Endothelial cell of umbilical vein (primary cell): ENCODE results near the gene ANO9. TPM values are rescaled to one million over a fixed set of nuclear protein-coding genes. Genes with fewer than 3 reads are reported as not detected.

Experiments
- BruUV-seq: library from RNA; stranded (reverse); fragments of 400-500 nt; replicated peaks from 2 replicates; lab custom pipeline; 2021; lab: Mats Ljungman, UMichigan
- CTCF ChIA-PET: fragments of 300-600, 350-600 bp; sonication (Branson Sonifier 250); formaldehyde crosslinking; loops from one replicate; lab custom pipeline; 2021; ENCODE audit warnings: antibody characterized with exemption, inconsistent platforms; lab: Charles Lee
- POLR2A ChIA-PET: fragments of 300-600, 350-600 bp; sonication (Branson Sonifier 250); formaldehyde crosslinking; loops from one replicate; lab custom pipeline; 2021; ENCODE audit warnings: antibody characterized with exemption, inconsistent platforms; lab: Charles Lee
- DNase-seq: peaks from one replicate; pipeline ENCODE4 v3.0.0-alpha.2; 2011; ENCODE audit warnings: low read depth, low spot score
- FAIRE-seq: peaks from 2 replicates; lab custom pipeline; 2011; peaks lifted over from hg19 to GRCh38; lab: Jason Lieb, UNC
- H2AFZ ChIP-seq: 2 replicates; pipeline ENCODE4 v1.6.0; 2012; ENCODE audit warnings: low read depth, low read length, control low read depth, inconsistent platforms
- H3K27ac ChIP-seq: 2 replicates; pipeline ENCODE4 v1.5.1; 2011; ENCODE audit warnings: low read depth, mild to moderate bottlenecking, control low read depth, low read length, moderate library complexity; ENCODE audit not compliant: insufficient read depth
- H3K27me3 ChIP-seq, 2 experiments: 2 replicates each; pipeline versions ENCODE4 v1.6.0 to v1.6.1; 2011; ENCODE audit warnings: low read length in 2 of 2, mixed read lengths in 1 of 2; ENCODE audit not compliant: control insufficient read depth in 2 of 2, insufficient read depth in 2 of 2
- H3K36me3 ChIP-seq, 2 experiments: 2 replicates in 1 of 2; 3 replicates in 1 of 2; pipeline ENCODE4 v1.5.1; 2011; ENCODE audit warnings: low read length in 2 of 2, mild to moderate bottlenecking in 1 of 2, moderate library complexity in 1 of 2; ENCODE audit not compliant: control insufficient read depth in 2 of 2, insufficient read depth in 2 of 2; ENCODE audit errors: extremely low read depth in 1 of 2
- H3K4me1 ChIP-seq: 3 replicates; pipeline ENCODE4 v1.5.1; 2011; ENCODE audit warnings: mild to moderate bottlenecking, low read length; ENCODE audit not compliant: control insufficient read depth, insufficient read depth; ENCODE audit errors: extremely low read depth
- H3K4me2 ChIP-seq: 2 replicates; pipeline ENCODE4 v1.6.1; 2011; ENCODE audit warnings: low read length, control low read depth, mixed read lengths; ENCODE audit not compliant: insufficient read depth
- H3K4me3 ChIP-seq, 3 experiments: fragments of 200-600 bp in 1 of 3; sonication (generic), shearing (Covaris generic) in 1 of 3; replicated peaks in 1 of 3; 2 replicates each; pipeline ENCODE4 v1.5.1; 2011 to 2016; ENCODE audit warnings: control low read depth in 3 of 3, low read length in 3 of 3, mild to moderate bottlenecking in 2 of 3, inconsistent platforms in 1 of 3, low read depth in 1 of 3, moderate library complexity in 1 of 3; ENCODE audit not compliant: insufficient read depth in 1 of 3
- H3K79me2 ChIP-seq: 2 replicates; pipeline ENCODE4 v1.6.0; 2012; ENCODE audit warnings: low read length, inconsistent platforms; ENCODE audit not compliant: control insufficient read depth, insufficient read depth
- H3K9ac ChIP-seq: replicated peaks from 2 replicates; pipeline ENCODE3; 2011; ENCODE audit warnings: low read length, control low read depth; ENCODE audit not compliant: insufficient read depth; ENCODE audit errors: extremely low read depth
- H3K9me1 ChIP-seq: replicated peaks from 3 replicates; pipeline ENCODE4 v1.6.0; 2011; ENCODE audit warnings: mild to moderate bottlenecking, low read length; ENCODE audit not compliant: control insufficient read depth, insufficient read depth; ENCODE audit errors: extremely low read depth
- H3K9me3 ChIP-seq: replicated peaks from 2 replicates; pipeline ENCODE4 v1.5.1; 2012; ENCODE audit warnings: low read length, inconsistent platforms; ENCODE audit not compliant: control insufficient read depth, insufficient read depth
- H4K20me1 ChIP-seq: replicated peaks from 2 replicates; pipeline ENCODE3; 2011; ENCODE audit warnings: mild to moderate bottlenecking, low read length; ENCODE audit not compliant: control insufficient read depth, insufficient read depth; ENCODE audit errors: extremely low read depth
- CTCF ChIP-seq, 2 donors: IDR thresholded peaks; 1 replicate in 1 of 2; 2 replicates in 1 of 2; pipeline ENCODE4 v1.5.1; 2011; ENCODE audit warnings: low read length in 2 of 2, mild to moderate bottlenecking in 2 of 2, moderate library complexity in 2 of 2, control low read depth in 1 of 2, inconsistent platforms in 1 of 2, low read depth in 1 of 2; ENCODE audit not compliant: insufficient read depth in 1 of 2; ENCODE audit errors: extremely low read depth in 1 of 2
- EZH2 ChIP-seq: IDR thresholded peaks from 2 replicates; pipeline ENCODE4 v1.6.1; 2012; ENCODE audit warnings: borderline replicate concordance, low read depth, mild to moderate bottlenecking, moderate library complexity, low read length, inconsistent platforms; ENCODE audit not compliant: severe bottlenecking
- FOS ChIP-seq: IDR thresholded peaks from 2 replicates; pipeline ENCODE4 v1.6.1; 2011; ENCODE audit warnings: mild to moderate bottlenecking, low read length, moderate library complexity, borderline replicate concordance; ENCODE audit not compliant: insufficient read depth
- GATA2 ChIP-seq: IDR thresholded peaks from 2 replicates; pipeline ENCODE4 v1.7.0; 2011; ENCODE audit warnings: low read depth, mild to moderate bottlenecking, moderate library complexity, mixed read lengths, low read length; ENCODE audit not compliant: insufficient read length, insufficient read depth
- JUN ChIP-seq: IDR thresholded peaks from 2 replicates; pipeline ENCODE4 v1.6.1; 2011; ENCODE audit warnings: borderline replicate concordance, low read depth; ENCODE audit not compliant: insufficient read length, insufficient read depth
- MAX ChIP-seq: IDR thresholded peaks from 2 replicates; pipeline ENCODE4 v1.6.1; 2011; ENCODE audit not compliant: insufficient read depth, insufficient read length
- MYC ChIP-seq: IDR thresholded peaks from one replicate; pipeline ENCODE4 v1.6.1; 2011; ENCODE audit warnings: mild to moderate bottlenecking, low read depth, low read length
- POLR2A ChIP-seq: IDR thresholded peaks from 2 replicates; pipeline ENCODE4 v1.6.1; 2012; ENCODE audit warnings: low read depth, mild to moderate bottlenecking, control low read depth, low read length
- POLR2AphosphoS5 ChIP-seq: IDR thresholded peaks from 2 replicates; pipeline ENCODE4 v1.6.1; 2012; ENCODE audit warnings: low read depth, mild to moderate bottlenecking, control low read depth, low read length, moderate library complexity; ENCODE audit not compliant: insufficient read depth
- dilution Hi-C: fragments of 300-500 bp; cut with MboI; formaldehyde crosslinking; loops from one replicate; pipeline ENCODE4 v1.15.0; 2019; ENCODE audit warnings: low sequenced_read_pairs; ENCODE audit not compliant: extremely low pct_ligation_motif_present
- intact Hi-C: fragments of 100-400 bp; cut with micrococcal nuclease; formaldehyde crosslinking; loops from one replicate; pipeline ENCODE4 v1.10.0; 2022
- polyA plus RNA-seq, 4 experiments: library from polyadenylated mRNA; depleted of rRNA in 3 of 4; stranded (reverse) in 3 of 4; unstranded in 1 of 4; fragments of >200 nt; gene quantifications; 2 replicates each; pipeline versions ENCODE4 v1.2.1 to v1.2.3, GENCODE V29; 2011 to 2012; ENCODE audit warnings: missing spikeins in 1 of 4
- total RNA-seq: library from RNA; stranded (reverse); gene quantifications from 2 replicates; pipeline ENCODE4 v1.2.3, GENCODE V29; 2021

Gene ANO9
- total and polyA plus RNA-seq, 2 donors (not counting 3 experiments of a cell fraction or from before 2014, with no cell fraction given), result 0.23 TPM; not detected in 1

GRCh38 chr11:426851-427250, 15.0 kb downstream of the ANO9 start:
- BruUV-seq, result no TSS peak
- Histone ChIP-seq H3K9me3 (no peaks in the 10 kb centered on the region), H3K36me3 (no peaks in the 10 kb centered on the region), H3K79me2 (no peaks in the 10 kb centered on the region), H3K4me2 (no peak overlapping the region), H3K9me1 (no peaks in the 10 kb centered on the region), H3K9ac (no peak overlapping the region), H3K4me1 (no peaks in the 10 kb centered on the region), H3K27me3 (peaks cover 7 to 14% of the 10 kb centered on the region in 2 experiments), H3K27ac (no peak overlapping the region), H2AFZ (no peak overlapping the region), H4K20me1 (no peaks in the 10 kb centered on the region), H3K4me3 (no peak overlapping the region)
- no peak for TF ChIP-seq CTCF (IDR thresholded peaks at IDR 0.05; ENCODE audit: extremely low read depth in 1 of 2, insufficient read depth in 1 of 2, low read depth in 1 of 2, low read length in 2 of 2)
- TF ChIP-seq FOS, result no peak
- TF ChIP-seq MYC, result no peak
- TF ChIP-seq GATA2, result no peak
- no peak for TF ChIP-seq POLR2A
- TF ChIP-seq JUN, result no peak
- TF ChIP-seq MAX, result no peak
- no peak for TF ChIP-seq EZH2
- no peak for TF ChIP-seq POLR2AphosphoS5
- intact Hi-C loops (no loop called here), dilution Hi-C loops (no loop called here)
- DNase-seq (no peak), FAIRE-seq (no peak)
- CTCF ChIA-PET, result interaction anchor here (3.1 kb wide), 1 partner anchor 22 kb away, joined by 18 read pairs; no protein-coding TSS in a partner anchor
- POLR2A ChIA-PET, result interaction anchor here (1.2 kb wide), 1 partner anchor 10 kb away, joined by 3 read pairs; no protein-coding TSS in a partner anchor
